ENCODE data around the gene WHRN. TPM values are rescaled to one million over a fixed set of nuclear protein-coding genes. Genes with fewer than 3 reads are reported as not detected.

Gene WHRN
- total RNA-seq, 4 donors from 2014 or later: 8.4 to 12.9 (median 11.0) TPM

DNA sequence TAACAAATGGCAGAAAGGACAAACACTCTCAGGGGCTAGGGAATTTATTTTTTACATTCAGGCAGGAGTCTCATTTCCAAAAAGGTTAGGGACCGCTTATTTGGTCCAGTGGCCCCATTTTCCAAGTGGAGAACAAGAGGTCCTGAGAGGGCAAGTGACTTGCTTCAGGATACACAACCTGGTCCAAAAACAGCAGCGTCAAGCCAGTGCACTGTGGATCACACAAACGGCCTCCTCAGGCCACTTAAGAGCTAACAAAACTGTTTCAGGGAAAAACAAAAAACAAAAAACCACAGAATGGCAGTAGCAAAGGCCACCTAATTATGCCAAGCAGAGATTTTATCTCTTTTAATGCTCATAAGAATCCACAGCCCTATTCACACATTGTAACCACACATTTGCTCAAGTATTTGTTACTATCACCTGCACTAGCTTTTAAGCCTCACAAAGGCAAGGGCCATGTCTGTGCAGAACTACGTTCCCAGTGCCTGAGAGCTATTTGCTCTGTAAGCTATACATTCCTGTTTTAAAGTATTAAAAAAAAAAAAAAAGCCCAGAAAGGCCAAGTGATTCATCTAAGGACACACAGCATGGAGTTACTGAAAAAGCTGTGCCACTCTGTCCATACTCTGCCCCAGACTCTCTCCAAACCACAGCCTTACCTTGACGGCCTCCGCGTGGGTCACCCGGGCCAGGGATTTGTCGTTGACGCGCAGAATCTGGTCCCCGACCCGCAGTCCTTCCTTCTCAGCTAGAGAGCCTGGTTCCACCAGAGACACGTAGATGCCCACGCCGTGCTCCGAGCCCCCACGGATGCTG, 1.5 kb downstream of the WHRN start:
- Histone ChIP-seq H3K27ac (peak overlapping the region; percentile 53 to 93 (median 90)), H3K4me3 (peak overlapping the region; percentile 51 to 84), H3K36me3 (no peaks in the 10 kb centered on the region), H3K4me1 (peaks cover 0 to 71% (median 0%) of the 10 kb centered on the region in 3 donors), H3K9me3 (no peaks in the 10 kb centered on the region), H3K27me3 (no peaks in the 10 kb centered on the region)
- 50 to 54% methylated on average over 8 to 13 of the region's 18 CpGs for WGBS, 2 donors (ENCODE audit: low coverage in 1 of 2)
- ATAC-seq: no peak
- TF ChIP-seq EP300 (IDR thresholded peaks at IDR 0.05) (no peak), POLR2A (IDR thresholded peaks at IDR 0.05) (no peak), POLR2AphosphoS5 (IDR thresholded peaks at IDR 0.05) (no peak)
- TF ChIP-seq, protein P1, sequence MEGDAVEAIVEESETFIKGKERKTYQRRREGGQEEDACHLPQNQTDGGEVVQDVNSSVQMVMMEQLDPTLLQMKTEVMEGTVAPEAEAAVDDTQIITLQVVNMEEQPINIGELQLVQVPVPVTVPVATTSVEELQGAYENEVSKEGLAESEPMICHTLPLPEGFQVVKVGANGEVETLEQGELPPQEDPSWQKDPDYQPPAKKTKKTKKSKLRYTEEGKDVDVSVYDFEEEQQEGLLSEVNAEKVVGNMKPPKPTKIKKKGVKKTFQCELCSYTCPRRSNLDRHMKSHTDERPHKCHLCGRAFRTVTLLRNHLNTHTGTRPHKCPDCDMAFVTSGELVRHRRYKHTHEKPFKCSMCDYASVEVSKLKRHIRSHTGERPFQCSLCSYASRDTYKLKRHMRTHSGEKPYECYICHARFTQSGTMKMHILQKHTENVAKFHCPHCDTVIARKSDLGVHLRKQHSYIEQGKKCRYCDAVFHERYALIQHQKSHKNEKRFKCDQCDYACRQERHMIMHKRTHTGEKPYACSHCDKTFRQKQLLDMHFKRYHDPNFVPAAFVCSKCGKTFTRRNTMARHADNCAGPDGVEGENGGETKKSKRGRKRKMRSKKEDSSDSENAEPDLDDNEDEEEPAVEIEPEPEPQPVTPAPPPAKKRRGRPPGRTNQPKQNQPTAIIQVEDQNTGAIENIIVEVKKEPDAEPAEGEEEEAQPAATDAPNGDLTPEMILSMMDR (IDR thresholded peaks at IDR 0.05): no peak

DNA sequence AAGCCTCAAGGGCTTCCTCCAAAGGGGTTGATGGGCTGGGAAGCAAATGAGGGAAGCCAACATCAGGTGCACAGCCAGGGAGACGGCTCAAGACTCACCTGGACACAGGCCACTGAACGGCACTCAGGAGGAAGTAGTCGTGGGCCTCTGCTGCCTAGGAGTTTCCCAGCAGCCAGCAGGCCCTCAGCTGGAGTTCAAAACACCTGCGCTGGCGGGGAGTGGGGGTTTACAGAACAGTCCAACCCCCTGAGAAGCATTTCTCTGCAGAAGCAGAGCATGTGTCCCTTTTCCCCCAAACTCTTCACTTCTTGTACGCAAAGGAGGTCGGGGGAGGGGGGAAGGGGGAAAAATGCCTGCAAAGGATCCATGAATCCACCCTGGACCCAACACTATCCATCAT, 2.3 kb downstream of the WHRN start:
- Histone ChIP-seq H3K36me3 (no peaks in the 10 kb centered on the region), H3K4me1 (peaks cover 0 to 71% (median 0%) of the 10 kb centered on the region in 3 donors), H3K4me3 (peak overlapping the region; percentile 11 to 84), H3K27me3 (no peaks in the 10 kb centered on the region), H3K9me3 (no peaks in the 10 kb centered on the region), H3K27ac (peak overlapping the region; percentile 53 to 93 (median 90))
- TF ChIP-seq EP300 (IDR thresholded peaks at IDR 0.05): no peak
- 50% methylated on average over 5 of the region's 7 CpGs; no CpG with 5 or more reads in 1 of the 2 donors for WGBS, 2 donors (ENCODE audit: low coverage in 1 of 2)
- ATAC-seq: no peak

- no peak for ATAC-seq
- H3K27ac ChIP-seq: peak overlapping the region; percentile 53 to 93 (median 90)
- H3K4me3 ChIP-seq: peak overlapping the region; percentile 5 to 84
- peaks cover 0 to 71% (median 0%) of the 10 kb centered on the region in 3 donors for H3K4me1 ChIP-seq
- H3K36me3 ChIP-seq: no peaks in the 10 kb centered on the region
- H3K27me3 ChIP-seq: no peaks in the 10 kb centered on the region
- 44 to 50% methylated on average over 2 to 8 of the region's 12 CpGs for WGBS, 2 donors (ENCODE audit: low coverage in 1 of 2)
- no peaks in the 10 kb centered on the region for H3K9me3 ChIP-seq
- TF ChIP-seq POLR2A (IDR thresholded peaks at IDR 0.05) (no peak), POLR2AphosphoS5 (IDR thresholded peaks at IDR 0.05) (peak; percentile 25), EP300 (IDR thresholded peaks at IDR 0.05) (no peak)
- TF ChIP-seq, protein P1 (IDR thresholded peaks at IDR 0.05): no peak
Observed at GRCh38 chr9:114501796-114502682, 3.2 kb downstream of the WHRN start.

DNA sequence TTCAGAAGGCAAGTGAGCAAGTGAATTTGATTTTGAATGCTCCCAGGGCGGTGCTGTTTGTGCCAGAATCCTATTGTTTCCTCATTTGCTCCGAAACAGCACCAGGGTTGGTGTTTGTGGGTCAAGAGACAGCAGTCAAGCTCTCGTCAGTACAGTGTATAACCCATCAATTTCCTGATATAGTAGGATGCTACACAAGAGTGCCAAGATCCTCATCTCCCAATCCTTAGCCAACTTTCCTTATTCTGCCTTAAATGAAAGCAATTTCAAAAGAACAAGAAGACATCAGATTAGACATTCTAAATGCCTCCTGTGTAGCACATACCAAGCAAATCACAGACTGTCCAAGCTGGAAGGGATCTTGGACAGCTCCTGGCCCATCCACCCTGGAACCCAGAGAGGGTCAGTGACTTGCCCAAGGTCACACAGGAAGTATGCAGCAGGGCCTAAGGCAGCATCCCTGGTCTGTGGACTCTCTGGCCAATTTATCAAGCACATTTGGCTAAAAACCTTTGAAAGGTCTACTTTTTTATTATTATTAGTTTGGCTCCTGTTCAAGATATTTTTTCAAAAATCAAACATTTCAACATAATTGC, 4.5 kb downstream of the WHRN start:
- H3K27me3 ChIP-seq: no peaks in the 10 kb centered on the region
- H3K4me1 ChIP-seq: peaks cover 0 to 65% (median 0%) of the 10 kb centered on the region in 3 donors
- ATAC-seq: no peak
- peak overlapping the region in 2 of 4 donors; percentile 92 to 93 for H3K27ac ChIP-seq
- 90% methylated on average over 2 of the region's 3 CpGs; no CpG with 5 or more reads in 1 of the 2 donors for WGBS, 2 donors (ENCODE audit: low coverage in 1 of 2)
- H3K4me3 ChIP-seq: no peak overlapping the region
- TF ChIP-seq, protein P1 (IDR thresholded peaks at IDR 0.05): no peak
- no peak for TF ChIP-seq EP300 (IDR thresholded peaks at IDR 0.05)
- TF ChIP-seq POLR2AphosphoS5 (IDR thresholded peaks at IDR 0.05): no peak
- no peak for TF ChIP-seq POLR2A (IDR thresholded peaks at IDR 0.05)
- no peaks in the 10 kb centered on the region for H3K36me3 ChIP-seq
- H3K9me3 ChIP-seq: no peaks in the 10 kb centered on the region

Measured in gastroesophageal sphincter (tissue), 4 donors.